Colon (tissue), 2 donors: ENCODE results near the gene OSBPL10.
"Not testable (repeated sequence)": the region's sequence is repeated elsewhere in the genome, so short reads cannot be mapped to it uniquely, and the experiment has no call there.

Source experiments
- FAIRE-seq: peaks from 2 replicates; lab custom pipeline; 2012; peaks lifted over from hg19 to GRCh38; lab: Jason Lieb, UNC
- donor health status: control.
- donor health status: control.

The OSBPL10 gene

DNA sequence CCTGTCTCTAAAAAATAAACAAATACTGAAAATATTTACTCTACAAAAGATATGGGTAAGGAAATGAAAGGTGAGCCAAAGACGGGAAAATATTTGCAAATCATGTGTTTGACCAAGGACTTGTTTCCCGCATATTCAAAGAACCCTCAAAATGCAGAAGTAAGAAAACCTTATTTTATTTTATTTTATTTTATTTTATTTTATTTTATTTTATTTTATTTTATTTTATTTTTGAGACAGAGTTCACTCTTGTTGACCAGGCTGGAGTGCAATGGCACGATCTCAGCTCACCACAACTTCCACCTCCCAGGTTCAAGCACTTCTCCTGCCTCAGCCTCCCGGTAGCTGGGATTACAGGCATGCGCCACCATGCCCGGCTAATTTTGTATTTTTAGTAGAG is 11.9 kb upstream of the OSBPL10 start:
- not testable (repeated sequence) for FAIRE-seq

DNA sequence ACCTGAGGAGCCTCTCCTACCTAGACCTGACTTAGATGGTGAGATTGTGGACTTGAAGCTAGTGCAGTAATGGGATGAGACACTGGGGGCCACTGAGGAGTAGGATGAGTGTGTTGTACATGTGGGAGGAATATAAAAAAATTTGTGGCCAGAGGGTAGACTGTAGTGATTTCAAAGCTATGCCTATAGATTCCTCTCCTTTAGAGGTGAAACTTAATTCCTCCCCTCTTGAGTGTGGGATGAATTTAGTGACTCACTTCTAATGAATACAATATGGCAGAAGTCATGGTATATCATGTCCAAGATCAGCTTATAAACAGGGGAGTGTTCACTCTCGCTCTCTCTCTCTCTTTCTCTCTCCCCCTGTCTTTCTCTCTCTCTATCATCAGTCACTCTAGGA is 7.2 kb upstream of the OSBPL10 start:
- FAIRE-seq = no peak

DNA sequence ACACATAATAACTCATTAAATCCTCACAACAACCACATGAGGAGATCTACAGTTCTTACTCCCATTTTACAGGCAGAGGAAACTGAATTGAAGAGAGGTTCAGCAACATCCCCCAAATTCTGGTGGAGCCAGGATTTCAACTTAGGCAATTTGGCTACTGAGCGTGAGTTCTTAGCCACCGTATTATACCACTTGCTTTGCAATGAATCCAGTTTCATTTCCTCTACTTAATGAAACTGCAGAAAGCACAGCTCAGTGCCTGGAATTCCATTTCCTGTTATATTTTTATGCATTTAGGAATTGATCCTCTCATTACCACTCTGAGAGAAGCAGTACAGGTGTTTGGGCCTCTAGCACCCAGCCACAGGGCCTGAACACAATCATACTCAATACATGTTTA is 4.8 kb upstream of the OSBPL10 start:
- FAIRE-seq = no peak

DNA sequence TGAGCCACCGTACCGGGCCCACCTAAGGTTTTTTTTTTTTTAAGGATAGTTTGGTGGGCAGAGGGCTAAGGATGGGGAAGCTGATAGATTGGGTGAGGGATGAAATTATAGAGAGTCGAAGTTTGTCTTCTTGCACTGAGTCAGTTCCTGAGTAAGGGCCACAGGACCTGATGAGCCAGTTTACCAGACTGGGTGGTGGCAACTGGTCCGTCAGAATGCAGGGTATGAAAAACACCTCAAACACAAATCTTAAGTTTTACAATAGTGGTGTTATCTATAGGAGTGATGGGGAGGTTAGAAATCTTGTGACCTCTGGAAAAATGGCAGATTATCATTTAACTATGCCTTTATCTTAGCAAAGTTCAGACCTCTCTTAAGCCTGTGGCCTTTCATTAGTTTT is 3.3 kb upstream of the OSBPL10 start:
- no peak for FAIRE-seq

DNA sequence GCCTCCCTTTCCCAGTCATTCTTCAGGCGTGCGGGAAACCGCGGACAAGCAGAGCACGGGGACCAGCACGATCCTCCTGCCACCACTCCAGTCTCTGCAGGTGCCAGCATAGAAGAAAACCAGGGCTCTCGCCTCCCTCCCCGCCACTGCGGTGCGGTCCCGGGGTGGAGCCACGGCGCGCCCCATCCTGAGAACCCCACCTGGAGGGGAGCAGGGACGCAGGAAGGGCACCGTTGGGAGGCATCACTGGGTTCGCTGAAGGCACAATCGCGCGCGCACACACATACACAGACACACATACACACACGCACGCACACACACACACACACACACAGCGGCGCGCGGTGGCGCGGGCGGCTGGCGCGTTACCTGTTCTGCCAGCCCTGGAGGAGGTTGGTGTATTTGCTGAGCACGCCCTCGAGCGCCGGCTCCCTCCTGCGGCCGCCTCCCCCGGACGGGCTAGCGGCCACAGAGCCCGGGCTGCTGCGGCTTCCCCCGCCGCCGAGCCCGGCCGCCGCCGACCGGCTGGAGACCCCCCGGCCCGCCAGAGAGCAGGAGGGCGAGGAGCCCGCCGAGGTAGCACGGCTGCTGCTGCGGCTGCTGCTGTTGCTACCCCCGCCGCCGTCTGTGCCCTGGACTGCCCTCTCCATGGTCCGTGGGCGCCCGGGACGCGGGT is 394 bp downstream of the OSBPL10 start:
- no peak for FAIRE-seq

DNA sequence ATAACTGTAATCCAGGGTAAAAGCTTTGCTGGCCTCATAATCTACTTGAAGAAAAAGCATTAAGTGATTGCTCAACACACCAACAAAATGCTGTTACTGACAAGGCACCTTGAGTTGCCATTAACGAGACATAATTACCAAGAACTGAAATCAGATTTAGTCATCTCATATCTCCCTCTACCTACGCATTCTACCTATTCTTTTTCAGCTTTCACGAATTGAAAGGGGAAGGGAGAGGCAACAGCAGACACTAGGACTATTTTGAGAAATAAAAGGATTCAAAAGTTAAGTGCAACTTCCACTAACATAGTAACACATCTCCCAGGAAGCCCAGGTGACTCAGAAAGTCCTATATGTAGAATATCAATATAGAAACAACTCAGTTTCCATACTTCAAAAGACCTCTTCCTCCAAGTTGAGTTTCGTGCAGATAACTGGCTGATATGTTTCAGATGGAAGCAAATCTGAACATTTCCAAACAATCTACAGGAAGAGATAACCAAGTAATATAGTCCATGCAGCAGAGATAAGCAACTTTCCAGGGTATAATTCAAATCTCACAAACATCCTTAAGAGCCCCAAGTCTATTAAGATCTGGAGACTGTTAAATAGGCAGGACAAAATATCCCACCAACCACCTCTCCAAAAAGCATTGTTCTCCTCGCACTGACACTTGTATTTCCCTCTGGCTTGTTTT is 1.9 kb downstream of the OSBPL10 start:
- no peak for FAIRE-seq

DNA sequence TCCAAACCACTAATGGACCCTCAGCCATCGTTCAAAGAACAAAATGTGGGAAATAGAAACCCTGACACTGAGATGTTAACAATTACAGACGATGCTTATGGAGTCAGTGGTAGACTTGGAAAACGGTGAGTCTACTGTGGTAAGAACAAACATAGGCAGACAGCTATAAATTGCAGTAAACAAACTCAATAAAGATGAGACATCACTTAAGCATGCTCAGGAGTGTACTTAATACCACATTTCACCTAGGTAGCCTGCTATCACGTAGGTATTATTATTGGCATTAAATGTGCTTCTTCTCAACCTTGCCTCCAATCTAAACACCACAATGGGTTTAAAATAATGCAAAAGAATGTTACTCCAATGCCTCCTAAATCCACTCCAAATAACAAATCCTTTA is 2.5 kb downstream of the OSBPL10 start:
- no peak for FAIRE-seq

DNA sequence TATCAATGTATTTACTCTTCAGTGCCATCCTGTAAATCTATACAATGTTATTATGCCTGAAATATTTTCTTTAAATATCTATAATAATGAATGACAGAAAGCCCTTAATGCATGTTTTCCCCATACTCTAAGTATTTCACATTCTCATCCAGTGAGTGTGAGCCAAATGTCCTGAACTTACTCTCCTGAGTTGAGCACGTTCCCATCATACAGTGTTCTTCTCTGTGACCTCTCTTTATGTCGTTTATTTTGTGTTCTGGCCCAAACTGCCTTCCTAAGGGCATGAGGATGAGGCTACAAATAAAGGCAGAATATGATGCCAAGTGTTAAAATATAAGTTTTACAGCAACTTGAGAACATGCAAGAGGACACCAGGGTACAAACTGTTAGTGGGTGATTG is 3.3 kb downstream of the OSBPL10 start:
- FAIRE-seq = no peak

DNA sequence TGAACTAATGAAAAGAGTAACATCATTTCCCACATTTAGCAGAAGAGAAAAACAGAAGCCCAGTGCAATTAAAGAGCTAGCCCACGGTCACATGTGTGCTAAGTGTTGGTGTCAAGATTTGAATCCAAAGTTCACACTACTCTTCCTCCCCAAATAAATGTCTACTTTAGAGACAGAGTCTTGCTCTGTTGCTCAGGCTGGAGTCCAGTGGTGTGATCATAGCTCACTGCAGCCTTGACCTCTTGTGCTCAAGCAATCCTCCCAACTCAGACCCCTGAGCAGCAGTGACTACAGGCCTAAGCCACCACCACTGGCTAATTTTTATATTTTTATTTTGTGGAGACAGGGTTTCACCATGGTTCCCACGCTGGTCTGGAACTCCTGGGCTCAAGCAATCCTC is 4.8 kb downstream of the OSBPL10 start:
- FAIRE-seq = no peak

DNA sequence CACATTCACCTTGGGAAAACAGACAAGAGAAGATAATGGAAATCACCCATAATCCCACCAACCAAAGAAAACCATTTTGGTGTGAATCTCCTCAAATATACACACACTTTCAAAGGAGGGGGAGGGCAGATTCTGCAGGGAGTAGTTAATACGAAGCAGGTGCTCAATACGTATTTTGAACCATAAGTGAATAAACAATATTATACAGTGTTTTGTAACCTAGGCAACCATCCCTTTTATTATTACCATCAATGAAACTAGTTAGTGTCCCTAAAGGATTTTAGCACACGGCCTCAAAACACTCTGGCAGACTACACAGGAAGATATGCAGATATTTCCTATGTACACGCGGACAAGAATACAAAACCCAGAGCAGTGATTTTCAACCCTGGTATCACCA is 6.1 kb downstream of the OSBPL10 start:
- no peak for FAIRE-seq

DNA sequence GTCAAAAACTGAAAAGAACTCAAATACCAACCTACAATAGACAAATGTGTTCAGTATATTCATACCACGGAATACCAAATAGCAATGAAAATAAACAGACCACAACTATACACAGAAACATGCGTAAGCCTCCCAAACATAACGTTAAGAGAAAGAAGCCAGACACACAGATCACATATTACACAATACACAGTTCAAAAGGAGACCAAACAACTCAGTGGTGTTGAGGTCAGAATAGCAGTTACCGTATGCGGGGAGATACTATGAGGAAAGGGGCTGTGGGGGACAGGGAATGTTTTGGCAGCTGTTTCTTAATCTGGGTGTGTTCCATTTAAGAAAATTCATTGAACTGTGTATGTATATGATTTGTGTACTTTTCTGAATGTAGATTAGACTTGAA is 6.6 kb downstream of the OSBPL10 start:
- no peak for FAIRE-seq

DNA sequence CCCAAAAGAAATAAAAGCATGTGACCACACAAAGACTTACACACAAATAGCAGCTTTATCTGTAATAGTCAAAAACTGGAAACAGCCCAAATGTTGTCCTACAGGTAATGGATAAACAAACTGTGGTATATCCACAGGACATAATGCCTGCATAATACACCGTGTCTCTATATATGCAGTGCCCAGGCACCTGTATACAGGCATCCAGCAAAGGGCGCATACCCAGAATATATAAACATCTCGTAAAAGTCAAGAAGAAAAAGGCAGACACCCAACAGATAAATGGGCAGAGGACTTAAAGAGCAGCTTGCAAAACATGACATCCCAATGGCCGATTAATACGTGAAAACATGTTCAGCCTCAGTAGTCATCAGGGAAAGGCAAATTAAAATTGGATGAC is 7.2 kb downstream of the OSBPL10 start:
- no peak for FAIRE-seq

DNA sequence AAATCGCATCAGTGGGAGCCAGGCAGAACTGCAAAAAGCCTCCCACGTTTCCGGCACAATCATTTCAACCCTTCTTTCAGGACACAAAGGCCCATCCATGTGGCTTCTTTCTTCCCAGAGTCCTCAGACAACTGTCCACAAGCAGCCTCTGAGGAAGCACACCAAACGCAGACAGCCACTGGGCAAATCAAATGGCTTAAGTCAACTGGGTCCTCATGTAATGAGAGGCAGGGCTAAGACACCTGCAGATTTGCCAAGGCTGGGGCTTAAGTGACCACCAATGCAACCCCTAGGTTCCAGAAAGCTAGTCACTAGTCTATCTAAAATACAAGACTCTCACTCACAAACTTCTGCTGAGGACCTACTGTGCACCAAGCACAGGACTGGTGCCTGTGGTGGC is 8.0 kb downstream of the OSBPL10 start:
- no peak for FAIRE-seq

DNA sequence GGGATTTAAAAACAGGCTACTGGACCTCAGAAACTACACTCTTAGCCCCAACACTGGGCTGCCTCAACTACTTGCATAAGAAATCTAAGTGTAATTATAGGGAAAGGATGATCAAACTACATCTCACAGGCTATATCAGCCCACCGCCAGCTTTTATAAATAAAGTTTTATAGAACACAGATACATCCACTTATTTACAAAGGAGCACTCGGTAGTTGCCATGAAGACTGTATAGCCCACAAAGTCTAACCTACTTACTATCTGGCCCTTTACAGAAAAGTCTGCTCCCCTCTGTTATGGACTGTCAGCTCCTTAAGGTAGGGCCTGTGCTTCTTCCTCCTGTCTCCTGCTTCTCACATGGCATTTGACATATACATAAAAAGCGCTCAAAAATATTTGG is 9.5 kb downstream of the OSBPL10 start:
- FAIRE-seq = no peak

DNA sequence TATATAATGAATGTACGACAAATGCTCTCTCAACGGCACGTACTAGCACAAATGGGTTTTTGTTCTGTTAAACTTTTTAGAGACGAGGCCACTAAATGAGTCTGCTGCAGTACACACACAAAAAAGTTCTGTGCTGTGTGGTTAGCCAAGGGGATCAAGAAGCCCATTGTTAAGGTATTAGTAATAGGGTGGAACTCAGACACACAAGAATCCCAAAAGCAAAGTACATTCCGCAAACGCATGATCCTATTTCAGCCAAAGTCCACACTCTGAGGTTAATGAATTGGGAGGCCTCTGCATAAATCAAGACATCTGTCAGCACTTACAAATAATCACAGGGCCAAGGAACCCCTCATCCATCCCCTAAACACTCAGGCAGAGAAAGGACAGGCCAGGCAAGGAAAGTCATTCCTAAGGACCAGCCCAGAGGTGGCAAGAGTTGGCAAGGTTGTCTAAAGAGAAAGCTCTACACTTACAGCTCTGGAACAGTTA is 12.1 kb downstream of the OSBPL10 start:
- no peak for FAIRE-seq

DNA sequence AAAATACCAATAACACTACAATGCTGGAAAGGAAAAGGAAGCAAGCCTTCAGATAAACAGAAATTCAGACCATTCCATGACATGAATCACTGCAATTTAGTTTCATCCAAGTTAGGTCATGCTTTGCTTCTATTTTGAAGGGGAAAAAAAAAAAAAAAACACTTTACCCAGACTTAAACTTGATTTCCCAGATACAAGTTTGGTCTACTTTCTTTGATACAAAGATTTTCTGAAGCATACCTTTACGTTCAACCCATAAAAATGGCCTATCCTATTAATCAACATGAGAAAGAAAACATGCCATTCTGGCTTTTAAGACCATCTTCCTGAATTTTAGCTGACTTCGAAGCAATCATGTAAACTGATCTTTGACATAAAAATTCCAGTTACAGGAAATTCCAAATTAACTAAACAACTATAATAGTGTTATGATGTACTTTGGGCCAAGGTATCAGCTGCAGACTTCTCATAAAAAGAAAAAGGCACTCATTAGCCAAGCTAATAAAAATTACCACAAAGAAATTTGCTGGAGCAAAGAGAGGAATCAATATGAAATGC is 12.6 kb downstream of the OSBPL10 start:
- no peak for FAIRE-seq

DNA sequence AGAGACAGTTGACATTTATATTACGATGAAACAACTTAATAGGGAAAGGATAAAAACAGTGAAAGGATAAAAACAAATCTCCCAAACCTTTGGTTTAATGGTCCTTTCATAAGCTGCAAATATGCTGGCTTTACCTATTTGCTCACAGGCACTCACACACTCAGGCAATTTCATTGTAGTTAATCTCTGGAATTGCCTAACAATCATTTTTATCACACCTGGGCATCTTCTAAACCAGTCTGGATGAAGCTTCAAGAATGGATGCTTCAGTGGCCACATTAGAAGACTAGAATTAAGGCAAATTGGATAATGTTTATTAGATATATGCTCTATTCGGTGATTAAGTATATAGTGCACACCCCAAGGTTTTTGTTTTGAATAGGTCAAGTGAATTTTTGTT is 13.5 kb downstream of the OSBPL10 start:
- FAIRE-seq = no peak

DNA sequence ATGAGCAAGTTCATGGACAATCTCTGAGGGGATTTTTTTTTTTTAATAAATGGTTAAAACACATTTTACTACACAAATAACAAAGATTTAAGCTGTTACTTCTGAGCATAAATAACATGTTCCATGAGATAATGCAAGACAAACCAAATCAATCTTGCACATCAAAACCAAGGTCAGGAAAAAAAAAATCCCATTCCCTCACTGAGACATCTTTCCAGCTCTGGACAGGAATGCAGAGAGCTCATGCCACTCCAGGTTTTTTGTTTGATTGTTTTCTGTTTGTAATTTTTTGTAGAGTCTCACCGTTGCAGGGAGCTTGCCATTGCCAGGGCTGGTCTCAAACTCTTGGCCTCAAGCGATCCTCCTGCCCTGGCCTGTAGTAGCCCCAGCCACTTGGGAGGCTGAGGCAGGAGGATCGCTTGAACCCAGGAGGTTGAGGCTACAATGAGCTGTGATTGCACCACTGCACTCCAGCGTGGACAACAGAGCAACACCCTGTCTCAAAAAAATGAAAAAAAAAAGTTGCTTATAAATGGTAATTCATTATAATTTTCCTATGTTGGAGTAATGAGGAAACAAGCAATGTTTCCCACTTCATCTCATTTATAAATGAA is 14.0 kb downstream of the OSBPL10 start:
- FAIRE-seq = no peak

DNA sequence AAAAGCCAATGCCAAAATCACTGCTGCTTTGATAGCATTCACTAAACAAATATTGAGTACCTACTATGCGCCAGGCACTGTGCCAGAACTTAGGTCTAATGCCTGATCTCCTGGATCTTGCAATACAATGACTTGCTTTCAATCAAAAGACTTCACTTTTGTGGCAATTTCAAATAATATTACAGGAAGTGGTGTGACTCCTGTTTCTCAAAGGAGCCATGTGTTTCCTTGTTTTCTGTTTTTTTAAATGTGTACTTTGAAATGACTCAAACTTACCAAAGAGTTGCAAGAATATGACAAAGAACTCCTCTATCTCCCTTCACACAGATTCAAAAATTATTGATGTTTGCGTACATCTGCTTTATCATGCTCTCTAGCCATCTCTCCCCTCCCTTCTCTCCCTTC is 18.3 kb downstream of the OSBPL10 start:
- FAIRE-seq = no peak

DNA sequence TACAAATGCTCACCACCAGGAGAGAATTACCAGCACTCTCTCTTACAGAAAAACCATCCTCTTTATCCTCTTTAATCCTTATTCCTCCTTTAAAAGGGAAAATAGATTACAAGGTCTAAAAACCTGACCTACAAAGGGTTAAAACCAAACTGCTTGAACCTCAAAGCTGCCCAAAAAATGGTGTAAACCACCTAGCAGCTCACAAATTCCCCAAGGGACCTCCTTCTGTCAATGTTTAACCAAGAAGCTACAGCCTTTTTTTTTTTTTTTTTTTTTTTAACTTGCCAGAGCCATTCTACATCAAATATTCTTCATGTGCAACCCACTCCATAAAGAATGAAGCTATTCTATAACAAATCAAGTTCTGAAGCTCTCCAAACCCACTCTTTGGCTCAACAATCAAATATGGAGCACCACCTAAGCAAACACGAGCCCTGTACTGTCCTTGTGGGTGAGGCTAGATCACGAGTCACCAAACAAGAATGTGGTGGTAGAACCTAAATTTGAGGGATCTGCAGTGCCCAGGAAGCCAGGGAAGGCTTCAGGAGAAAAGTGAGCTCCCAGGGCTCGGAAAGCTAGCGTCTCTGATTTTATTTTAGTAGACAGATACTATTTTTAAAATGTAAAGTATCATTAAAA is 20.1 kb downstream of the OSBPL10 start:
- no peak for FAIRE-seq

DNA sequence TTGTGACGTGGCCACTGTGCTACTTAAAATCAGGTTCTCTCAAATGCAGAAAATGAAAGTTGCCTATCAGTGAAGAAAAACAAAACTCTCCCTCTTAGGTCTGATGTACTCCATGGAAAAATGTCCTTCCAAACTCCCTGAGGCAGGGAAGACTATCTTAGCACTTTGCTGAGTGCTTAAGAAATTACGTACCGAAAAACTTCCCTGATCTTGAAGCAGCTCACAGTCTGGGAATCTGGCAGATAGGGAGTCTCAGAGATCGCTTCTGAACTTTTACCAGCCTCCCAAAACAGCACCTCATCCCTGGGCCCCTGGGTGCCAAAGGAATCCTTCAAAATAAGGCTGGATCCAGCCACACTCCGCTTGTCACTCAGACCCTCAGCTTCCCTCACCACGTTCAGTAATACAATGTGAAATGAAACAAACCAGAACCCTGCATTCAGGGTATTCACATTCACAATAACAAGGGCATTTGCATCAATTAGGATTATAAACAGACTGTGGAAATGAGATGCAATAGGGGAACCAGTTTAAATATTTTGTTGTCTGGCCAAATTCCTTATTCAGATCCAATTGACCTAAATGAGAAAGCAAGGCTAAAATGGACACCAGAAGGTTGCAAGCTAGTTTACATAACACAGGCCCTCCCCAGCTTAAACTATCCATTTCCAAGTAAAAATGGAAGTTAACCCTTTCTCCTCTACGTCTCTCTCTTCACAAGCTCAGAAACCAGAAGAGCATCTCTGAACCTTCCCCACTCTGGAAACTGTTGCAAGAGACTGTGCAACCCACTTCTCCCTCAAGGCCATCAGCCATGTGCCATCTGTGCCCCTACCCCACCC is 20.9 kb downstream of the OSBPL10 start:
- FAIRE-seq = no peak

DNA sequence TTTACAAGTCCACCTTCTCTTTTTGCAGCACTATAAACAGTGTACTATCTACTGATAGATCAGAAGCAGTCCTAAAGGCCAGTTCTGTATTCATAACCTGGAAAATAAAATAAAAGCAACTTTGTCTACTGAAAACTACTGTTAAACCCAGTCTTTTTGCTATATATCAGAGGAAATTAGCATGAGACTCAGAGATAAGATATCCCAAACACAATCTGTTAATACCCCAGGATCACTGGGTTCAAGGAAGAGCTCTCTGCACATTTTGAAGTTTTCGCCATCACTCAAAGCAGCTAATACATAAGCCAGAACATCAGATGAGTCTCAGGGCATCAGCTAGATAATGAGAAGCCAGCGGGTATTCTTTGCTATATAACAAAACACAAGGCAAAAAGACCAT is 21.8 kb downstream of the OSBPL10 start:
- no peak for FAIRE-seq
